OCI-LY7 (cell line): Measurements from ENCODE around the gene SLC20A1. TPM values are rescaled to one million over a fixed set of nuclear protein-coding genes. Genes with fewer than 3 reads are reported as not detected.
"Not testable (repeated sequence)": the region's sequence is repeated elsewhere in the genome, so short reads cannot be mapped to it uniquely, and the experiment has no call there.

Experiments used
- BruUV-seq: library from RNA; stranded (reverse); fragments of 400-500 nt; replicated peaks from 2 replicates; lab custom pipeline; 2021; lab: Mats Ljungman, UMichigan
- CTCF ChIA-PET: fragments of 300-600 bp; sonication (Branson Sonifier 250); formaldehyde crosslinking; loops from one replicate; lab custom pipeline; 2022; ENCODE audit warnings: antibody characterized with exemption; ENCODE audit not compliant: unreplicated experiment; lab: Charles Lee
- POLR2A ChIA-PET: fragments of 300-600 bp; sonication (Branson Sonifier 250); formaldehyde crosslinking; loops from one replicate; lab custom pipeline; 2022; ENCODE audit warnings: antibody characterized with exemption; lab: Charles Lee
- DNase-seq: peaks from one replicate; pipeline ENCODE4 v3.0.0-alpha.2; 2015; ENCODE audit warnings: low spot score
- H2AFZ ChIP-seq: fragments of 200-600 bp; sonication (generic), shearing (Covaris generic); 2 replicates; pipeline ENCODE4 v1.6.1; 2014; ENCODE audit warnings: mild to moderate bottlenecking, antibody characterized with exemption, low read length, moderate library complexity
- H3K27ac ChIP-seq: fragments of 200-600 bp; sonication (generic); 2 replicates; pipeline ENCODE4 v1.5.1; 2014; ENCODE audit warnings: mixed run types, low read depth, mild to moderate bottlenecking, moderate library complexity, low read length, inconsistent platforms; ENCODE audit not compliant: poor library complexity, severe bottlenecking
- H3K36me3 ChIP-seq: fragments of 200-600 bp; sonication (generic); 2 replicates; pipeline ENCODE4 v1.6.1; 2014; ENCODE audit warnings: mild to moderate bottlenecking, antibody characterized with exemption, low read length, moderate library complexity, mixed read lengths; ENCODE audit not compliant: insufficient read depth
- H3K4me1 ChIP-seq: fragments of 200-600 bp; sonication (generic); 2 replicates; pipeline ENCODE4 v1.5.1; 2014; ENCODE audit warnings: mild to moderate bottlenecking, low read length; ENCODE audit not compliant: insufficient read depth, poor library complexity, severe bottlenecking
- H3K4me2 ChIP-seq: fragments of 200-600 bp; sonication (generic); 2 replicates; pipeline ENCODE4 v1.6.1; 2014; ENCODE audit warnings: mild to moderate bottlenecking, low read length
- H3K4me3 ChIP-seq: fragments of 200-600 bp; sonication (generic); 2 replicates; pipeline ENCODE4 v1.5.1; 2014; ENCODE audit warnings: mild to moderate bottlenecking, low read depth, low read length; ENCODE audit not compliant: poor library complexity, severe bottlenecking
- H3K79me2 ChIP-seq: fragments of 200-600 bp; sonication (generic); 2 replicates; pipeline ENCODE4 v1.6.1; 2016; ENCODE audit warnings: low read depth, mild to moderate bottlenecking, low read length, moderate library complexity, mixed read lengths; ENCODE audit not compliant: insufficient read depth
- H3K9me2 ChIP-seq: fragments of 200-600 bp; sonication (generic); 2 replicates; pipeline ENCODE4 v1.6.1; 2016; ENCODE audit warnings: mild to moderate bottlenecking, low read length, mixed read lengths; ENCODE audit not compliant: insufficient read depth
- H3K9me3 ChIP-seq: fragments of 200-600 bp; sonication (generic); 2 replicates; pipeline ENCODE4 v1.6.1; 2014; ENCODE audit warnings: mild to moderate bottlenecking, mixed run types, low read length, mixed read lengths
- H4K20me1 ChIP-seq: fragments of 200-600 bp; sonication (generic); 2 replicates; pipeline ENCODE4 v1.6.1; 2014; ENCODE audit warnings: mild to moderate bottlenecking, antibody characterized with exemption, low read length, moderate library complexity, mixed read lengths; ENCODE audit not compliant: insufficient read depth
- CTCF ChIP-seq: fragments of 200-600 bp; sonication (generic); conservative IDR thresholded peaks from 2 replicates; pipeline ENCODE4 v1.5.1; 2014; ENCODE audit warnings: mild to moderate bottlenecking, antibody characterized with exemption, low read length, moderate library complexity, mixed read lengths
- EZH2phosphoT487 ChIP-seq: fragments of 200-600 bp; sonication (generic); IDR thresholded peaks from 2 replicates; pipeline ENCODE4 v1.6.1; 2018; ENCODE audit warnings: low read depth, borderline replicate concordance, mild to moderate bottlenecking, mixed run types, antibody characterized with exemption, low read length, moderate library complexity, mixed read lengths
- intact Hi-C: fragments of 100-400 bp; cut with micrococcal nuclease; formaldehyde crosslinking; loops from one replicate; pipeline ENCODE4 v1.10.0; 2022; ENCODE audit not compliant: unreplicated experiment
- total RNA-seq, 2 experiments: library from RNA; depleted of rRNA in 1 of 2; stranded (reverse); fragments of >200 nt in 1 of 2; shearing (Covaris generic) in 1 of 2; gene quantifications; 2 replicates each; pipeline ENCODE4 v1.2.3, GENCODE V29; 2014 to 2022

SLC20A1 gene
- total RNA-seq, 2 experiments from 2014 or later = 64.8 to 89.5 TPM

- BruUV-seq = no TSS peak
- CTCF ChIA-PET = no interaction called here
- H3K27ac ChIP-seq = no peak overlapping the region
These were observed 19.5 kb downstream of the SLC20A1 start for GRCh38 chr2:112665113-112665780.

GRCh38 chr2:112666761-112667122 is 21.0 kb downstream of the SLC20A1 start:
- no peak overlapping the region for H3K4me3 ChIP-seq
- BruUV-seq = no TSS peak
- H4K20me1 ChIP-seq = no peaks in the 10 kb centered on the region
- POLR2A ChIA-PET = interaction anchor here (0.5 kb wide), 1 partner anchor 11 kb away, joined by 4 read pairs; no protein-coding TSS in a partner anchor
- CTCF ChIA-PET = no interaction called here
- H3K27ac ChIP-seq = no peak overlapping the region
- no peak overlapping the region for H2AFZ ChIP-seq
- no peak for DNase-seq
- H3K36me3 ChIP-seq = peaks cover 43% of the 10 kb centered on the region
- no peaks in the 10 kb centered on the region for H3K4me1 ChIP-seq
- H3K9me2 ChIP-seq = no peaks in the 10 kb centered on the region
- intact Hi-C loops = no loop called here
- no peak overlapping the region for H3K4me2 ChIP-seq
- TF ChIP-seq CTCF = no peak
- TF ChIP-seq EZH2phosphoT487 = no peak
- no peaks in the 10 kb centered on the region for H3K9me3 ChIP-seq
- H3K79me2 ChIP-seq = no peaks in the 10 kb centered on the region

More at GRCh38 chr2:112665113-112665780, 19.5 kb downstream of the SLC20A1 start:
- H3K36me3 ChIP-seq = peaks cover 58% of the 10 kb centered on the region
- no peak overlapping the region for H2AFZ ChIP-seq
- no peaks in the 10 kb centered on the region for H3K9me2 ChIP-seq
- POLR2A ChIA-PET = interaction anchor here (2.1 kb wide), 1 partner anchor 14 kb away, joined by 5 read pairs; no protein-coding TSS in a partner anchor
- intact Hi-C loops = no loop called here
- no peak for DNase-seq
- H3K4me3 ChIP-seq = no peak overlapping the region
- peaks cover 7% of the 10 kb centered on the region; the same call in 1 of the 2 replicates for H3K79me2 ChIP-seq
- H3K4me2 ChIP-seq = no peak overlapping the region
- no peaks in the 10 kb centered on the region for H3K9me3 ChIP-seq
- H3K4me1 ChIP-seq = no peaks in the 10 kb centered on the region
- TF ChIP-seq CTCF = no peak
- TF ChIP-seq EZH2phosphoT487 = no peak
- peaks cover under 1% of the 10 kb centered on the region; the same call in 1 of the 2 replicates for H4K20me1 ChIP-seq

- H3K4me3 ChIP-seq, H3K9me2 ChIP-seq, DNase-seq, intact Hi-C loops, H3K4me1 ChIP-seq, H2AFZ ChIP-seq, H3K27ac ChIP-seq, H3K4me2 ChIP-seq, CTCF ChIA-PET, H4K20me1 ChIP-seq, BruUV-seq, H3K79me2 ChIP-seq, H3K9me3 ChIP-seq: not testable (repeated sequence)
- POLR2A ChIA-PET = interaction anchor here (0.5 kb wide), 1 partner anchor 12 kb away, joined by 4 read pairs; no protein-coding TSS in a partner anchor
- H3K36me3 ChIP-seq = peaks cover 35% of the 10 kb centered on the region
These were observed 21.8 kb downstream of the SLC20A1 start for GRCh38 chr2:112667540-112667939.
